ENCODE measurements around the gene MACROD2. TPM values are rescaled to one million over a fixed set of nuclear protein-coding genes. Genes with fewer than 3 reads are reported as not detected.

Gene MACROD2
- total RNA-seq, 1 experiment from 2014 or later, result 3.7 TPM

DNA sequence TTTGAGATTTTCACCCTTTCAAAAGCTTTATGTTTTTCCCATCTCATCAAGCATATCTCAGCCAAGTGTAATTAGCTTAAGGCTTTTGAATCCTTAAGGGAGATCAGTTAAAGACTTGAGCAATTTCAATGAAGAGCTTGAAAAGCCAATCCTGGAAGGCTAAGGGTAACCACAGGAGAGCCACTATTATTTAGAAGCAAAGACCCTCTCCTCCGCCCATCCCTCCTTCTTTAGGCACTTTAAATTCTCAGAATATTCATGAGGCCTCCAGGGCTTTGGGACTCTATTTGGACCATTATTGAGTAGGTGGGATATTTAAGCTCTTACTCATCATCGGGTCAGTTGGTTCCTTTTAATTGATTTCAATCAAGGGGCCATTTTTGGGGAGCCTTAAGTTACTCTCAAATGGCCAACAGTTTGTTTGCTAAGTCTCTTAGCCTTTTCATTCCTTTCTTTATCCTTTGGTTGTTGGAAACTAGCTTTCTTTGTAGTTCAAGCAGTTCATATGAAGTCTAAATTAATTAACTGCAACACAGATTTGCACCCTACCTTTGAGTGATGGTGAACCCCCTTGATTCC is 2010.7 kb downstream of the MACROD2 start:
- no peak for DNase-seq (ENCODE audit: low read depth, low spot score)
- Histone ChIP-seq H3K27ac (ENCODE audit: low read depth, low read length) (no peak overlapping the region), H3K9me3 (ENCODE audit: control insufficient read depth in 1 of 2, insufficient read depth in 1 of 2, low read depth in 1 of 2, low read length in 2 of 2) (peaks cover 0 to 2% of the 10 kb centered on the region in 2 experiments; a peak in 2 of 4 replicates), H4K20me1 (ENCODE audit: insufficient read depth) (no peaks in the 10 kb centered on the region), H3K4me1 (ENCODE audit: control insufficient read depth in 1 of 2, insufficient read depth in 2 of 2, low read length in 2 of 2) (no peaks in the 10 kb centered on the region), H3K36me3 (ENCODE audit: control insufficient read depth in 1 of 2, insufficient read depth in 2 of 2, low read length in 2 of 2) (no peaks in the 10 kb centered on the region), H2AFZ (ENCODE audit: low read depth, low read length, poor library complexity, severe bottlenecking) (no peak overlapping the region), H3K4me3 (replicated peaks in 1 of 2; ENCODE audit: low read depth in 1 of 2, low read length in 2 of 2) (no peak overlapping the region), H3K9ac (ENCODE audit: low read length) (no peak overlapping the region), H3K79me2 (ENCODE audit: insufficient read depth, low read length) (no peaks in the 10 kb centered on the region), H3K27me3 (ENCODE audit: insufficient read depth, low read length) (no peaks in the 10 kb centered on the region), H3K4me2 (ENCODE audit: low read length) (no peak overlapping the region), H3K9me2 (ENCODE audit: insufficient read depth) (no peaks in the 10 kb centered on the region)
- intact Hi-C loops (cut with micrococcal nuclease), result no loop called here
- ATAC-seq, result no peak
- no peak for TF ChIP-seq EZH2phosphoT487 (IDR thresholded peaks at IDR 0.05; ENCODE audit: borderline replicate concordance)
- no peak for TF ChIP-seq ELF1 (IDR thresholded peaks at IDR 0.05; ENCODE audit: borderline replicate concordance, low read depth)
- no peak for TF ChIP-seq ZNF274 (IDR thresholded peaks at IDR 0.05; ENCODE audit: low read depth, low read length)
- TF ChIP-seq YY1 (IDR thresholded peaks at IDR 0.05; ENCODE audit: extremely low read depth, insufficient replicate concordance, low read depth, low read length), result no peak
- TF ChIP-seq FOSL1 (IDR thresholded peaks at IDR 0.05; ENCODE audit: low read depth), result no peak
- no peak for TF ChIP-seq SIN3A (IDR thresholded peaks at IDR 0.05; ENCODE audit: low read depth)
- TF ChIP-seq SRF (IDR thresholded peaks at IDR 0.05; ENCODE audit: low read depth), result no peak
- TF ChIP-seq JUND (IDR thresholded peaks at IDR 0.05), result no peak
- no peak for TF ChIP-seq CBX3 (IDR thresholded peaks at IDR 0.05; ENCODE audit: low read depth)
- ChIA-PET RAD21 (ENCODE audit: low non-redundant PET in 1 of 2, low total read pairs in 2 of 2, uncharacterized antibody in 2 of 2, unreplicated experiment in 2 of 2) (no interaction called here), POLR2A (no interaction called here), CTCF (no interaction called here)
- BruUV-seq (replicated peaks), result no TSS peak

DNA sequence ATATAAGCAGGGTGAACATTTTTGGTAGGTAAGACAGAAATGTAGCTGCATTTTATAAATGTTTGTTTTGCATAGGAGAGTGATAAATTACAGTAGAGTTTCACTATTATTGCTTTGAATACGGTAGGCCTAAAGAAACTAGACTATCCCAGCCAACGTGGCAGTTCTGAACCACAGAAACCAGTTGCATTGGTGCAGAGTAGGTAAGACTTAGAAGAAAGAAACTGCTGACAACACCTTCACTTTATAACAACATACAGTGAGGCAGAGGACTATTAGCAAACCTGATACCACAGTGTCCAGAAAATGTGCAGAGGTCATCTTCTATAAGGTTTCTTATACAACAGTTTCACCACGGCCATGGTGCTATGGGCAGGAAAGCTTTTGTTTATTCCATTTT is 2011.8 kb downstream of the MACROD2 start:
- POLR2A ChIA-PET, result no interaction called here
- Histone ChIP-seq H3K27ac (ENCODE audit: low read depth, low read length) (no peak overlapping the region), H3K27me3 (ENCODE audit: insufficient read depth, low read length) (no peaks in the 10 kb centered on the region), H3K4me2 (ENCODE audit: low read length) (no peak overlapping the region), H2AFZ (ENCODE audit: low read depth, low read length, poor library complexity, severe bottlenecking) (no peak overlapping the region), H3K9me3 (ENCODE audit: control insufficient read depth in 1 of 2, insufficient read depth in 1 of 2, low read depth in 1 of 2, low read length in 2 of 2) (peaks cover 0 to 9% of the 10 kb centered on the region in 2 experiments; a peak in 2 of 4 replicates), H3K4me3 (replicated peaks in 1 of 2; ENCODE audit: low read depth in 1 of 2, low read length in 2 of 2) (no peak overlapping the region), H4K20me1 (ENCODE audit: insufficient read depth) (no peaks in the 10 kb centered on the region), H3K79me2 (ENCODE audit: insufficient read depth, low read length) (no peaks in the 10 kb centered on the region), H3K9ac (ENCODE audit: low read length) (no peak overlapping the region), H3K4me1 (ENCODE audit: control insufficient read depth in 1 of 2, insufficient read depth in 2 of 2, low read length in 2 of 2) (no peaks in the 10 kb centered on the region), H3K9me2 (ENCODE audit: insufficient read depth) (no peaks in the 10 kb centered on the region), H3K36me3 (ENCODE audit: control insufficient read depth in 1 of 2, insufficient read depth in 2 of 2, low read length in 2 of 2) (no peaks in the 10 kb centered on the region)
- BruUV-seq (replicated peaks), result no TSS peak
- no peak for ATAC-seq
- intact Hi-C loops (cut with micrococcal nuclease), result no loop called here
- RAD21 ChIA-PET (ENCODE audit: low non-redundant PET in 1 of 2, low total read pairs in 2 of 2, uncharacterized antibody in 2 of 2, unreplicated experiment in 2 of 2), result no interaction called here
- CTCF ChIA-PET, result no interaction called here
- no peak for DNase-seq (ENCODE audit: low read depth, low spot score)
- TF ChIP-seq YY1 (IDR thresholded peaks at IDR 0.05; ENCODE audit: extremely low read depth, insufficient replicate concordance, low read depth, low read length), result no peak
- TF ChIP-seq CEBPB (IDR thresholded peaks at IDR 0.05; ENCODE audit: low read depth), result no peak
- TF ChIP-seq JUND (IDR thresholded peaks at IDR 0.05), result no peak
- TF ChIP-seq RAD21 (IDR thresholded peaks at IDR 0.05; ENCODE audit: low read depth), result no peak
- TF ChIP-seq SP1 (IDR thresholded peaks at IDR 0.05; ENCODE audit: low read depth), result no peak
- TF ChIP-seq, protein P1, sequence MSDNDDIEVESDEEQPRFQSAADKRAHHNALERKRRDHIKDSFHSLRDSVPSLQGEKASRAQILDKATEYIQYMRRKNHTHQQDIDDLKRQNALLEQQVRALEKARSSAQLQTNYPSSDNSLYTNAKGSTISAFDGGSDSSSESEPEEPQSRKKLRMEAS (IDR thresholded peaks at IDR 0.05), result no peak
- TF ChIP-seq, protein P2, sequence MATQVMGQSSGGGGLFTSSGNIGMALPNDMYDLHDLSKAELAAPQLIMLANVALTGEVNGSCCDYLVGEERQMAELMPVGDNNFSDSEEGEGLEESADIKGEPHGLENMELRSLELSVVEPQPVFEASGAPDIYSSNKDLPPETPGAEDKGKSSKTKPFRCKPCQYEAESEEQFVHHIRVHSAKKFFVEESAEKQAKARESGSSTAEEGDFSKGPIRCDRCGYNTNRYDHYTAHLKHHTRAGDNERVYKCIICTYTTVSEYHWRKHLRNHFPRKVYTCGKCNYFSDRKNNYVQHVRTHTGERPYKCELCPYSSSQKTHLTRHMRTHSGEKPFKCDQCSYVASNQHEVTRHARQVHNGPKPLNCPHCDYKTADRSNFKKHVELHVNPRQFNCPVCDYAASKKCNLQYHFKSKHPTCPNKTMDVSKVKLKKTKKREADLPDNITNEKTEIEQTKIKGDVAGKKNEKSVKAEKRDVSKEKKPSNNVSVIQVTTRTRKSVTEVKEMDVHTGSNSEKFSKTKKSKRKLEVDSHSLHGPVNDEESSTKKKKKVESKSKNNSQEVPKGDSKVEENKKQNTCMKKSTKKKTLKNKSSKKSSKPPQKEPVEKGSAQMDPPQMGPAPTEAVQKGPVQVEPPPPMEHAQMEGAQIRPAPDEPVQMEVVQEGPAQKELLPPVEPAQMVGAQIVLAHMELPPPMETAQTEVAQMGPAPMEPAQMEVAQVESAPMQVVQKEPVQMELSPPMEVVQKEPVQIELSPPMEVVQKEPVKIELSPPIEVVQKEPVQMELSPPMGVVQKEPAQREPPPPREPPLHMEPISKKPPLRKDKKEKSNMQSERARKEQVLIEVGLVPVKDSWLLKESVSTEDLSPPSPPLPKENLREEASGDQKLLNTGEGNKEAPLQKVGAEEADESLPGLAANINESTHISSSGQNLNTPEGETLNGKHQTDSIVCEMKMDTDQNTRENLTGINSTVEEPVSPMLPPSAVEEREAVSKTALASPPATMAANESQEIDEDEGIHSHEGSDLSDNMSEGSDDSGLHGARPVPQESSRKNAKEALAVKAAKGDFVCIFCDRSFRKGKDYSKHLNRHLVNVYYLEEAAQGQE (IDR thresholded peaks at IDR 0.05; ENCODE audit: low read depth), result no peak
- no peak for TF ChIP-seq EGR1 (IDR thresholded peaks at IDR 0.05; ENCODE audit: low read depth)
- TF ChIP-seq, protein P3, sequence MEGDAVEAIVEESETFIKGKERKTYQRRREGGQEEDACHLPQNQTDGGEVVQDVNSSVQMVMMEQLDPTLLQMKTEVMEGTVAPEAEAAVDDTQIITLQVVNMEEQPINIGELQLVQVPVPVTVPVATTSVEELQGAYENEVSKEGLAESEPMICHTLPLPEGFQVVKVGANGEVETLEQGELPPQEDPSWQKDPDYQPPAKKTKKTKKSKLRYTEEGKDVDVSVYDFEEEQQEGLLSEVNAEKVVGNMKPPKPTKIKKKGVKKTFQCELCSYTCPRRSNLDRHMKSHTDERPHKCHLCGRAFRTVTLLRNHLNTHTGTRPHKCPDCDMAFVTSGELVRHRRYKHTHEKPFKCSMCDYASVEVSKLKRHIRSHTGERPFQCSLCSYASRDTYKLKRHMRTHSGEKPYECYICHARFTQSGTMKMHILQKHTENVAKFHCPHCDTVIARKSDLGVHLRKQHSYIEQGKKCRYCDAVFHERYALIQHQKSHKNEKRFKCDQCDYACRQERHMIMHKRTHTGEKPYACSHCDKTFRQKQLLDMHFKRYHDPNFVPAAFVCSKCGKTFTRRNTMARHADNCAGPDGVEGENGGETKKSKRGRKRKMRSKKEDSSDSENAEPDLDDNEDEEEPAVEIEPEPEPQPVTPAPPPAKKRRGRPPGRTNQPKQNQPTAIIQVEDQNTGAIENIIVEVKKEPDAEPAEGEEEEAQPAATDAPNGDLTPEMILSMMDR (IDR thresholded peaks at IDR 0.05 in 2 of 3, conservative IDR thresholded peaks at IDR 0.05 in 1 of 3; ENCODE audit: borderline replicate concordance in 1 of 3, insufficient read depth in 1 of 3, low read depth in 2 of 3, low read length in 2 of 3), result no peak

All from HCT116 (cell line).